ENCODE data around the gene ATXN7L3.
"Not testable (repeated sequence)": the region's sequence is repeated elsewhere in the genome, so short reads cannot be mapped to it uniquely, and the experiment has no call there.

DNA sequence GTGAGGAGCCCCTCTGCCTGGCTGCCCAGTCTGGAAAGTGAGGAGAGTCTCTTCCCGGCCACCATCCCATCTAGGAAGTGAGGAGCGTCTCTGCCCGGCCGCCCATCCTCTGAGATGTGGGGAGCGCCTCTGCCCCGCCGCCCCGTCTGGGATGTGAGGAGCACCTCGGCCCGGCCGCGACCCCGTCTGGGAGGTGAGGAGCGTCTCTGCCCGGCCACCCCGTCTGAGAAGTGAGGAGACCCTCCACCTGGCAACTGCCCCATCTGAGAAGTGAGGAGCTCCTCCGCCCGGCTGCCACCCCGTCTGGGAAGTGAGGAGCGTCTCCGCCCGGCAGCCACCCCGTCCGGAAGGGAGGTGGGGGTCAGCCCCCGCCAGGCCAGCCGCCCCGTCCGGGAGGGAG, 38.2 kb upstream of the ATXN7L3 start:
- TF ChIP-seq, protein P1, sequence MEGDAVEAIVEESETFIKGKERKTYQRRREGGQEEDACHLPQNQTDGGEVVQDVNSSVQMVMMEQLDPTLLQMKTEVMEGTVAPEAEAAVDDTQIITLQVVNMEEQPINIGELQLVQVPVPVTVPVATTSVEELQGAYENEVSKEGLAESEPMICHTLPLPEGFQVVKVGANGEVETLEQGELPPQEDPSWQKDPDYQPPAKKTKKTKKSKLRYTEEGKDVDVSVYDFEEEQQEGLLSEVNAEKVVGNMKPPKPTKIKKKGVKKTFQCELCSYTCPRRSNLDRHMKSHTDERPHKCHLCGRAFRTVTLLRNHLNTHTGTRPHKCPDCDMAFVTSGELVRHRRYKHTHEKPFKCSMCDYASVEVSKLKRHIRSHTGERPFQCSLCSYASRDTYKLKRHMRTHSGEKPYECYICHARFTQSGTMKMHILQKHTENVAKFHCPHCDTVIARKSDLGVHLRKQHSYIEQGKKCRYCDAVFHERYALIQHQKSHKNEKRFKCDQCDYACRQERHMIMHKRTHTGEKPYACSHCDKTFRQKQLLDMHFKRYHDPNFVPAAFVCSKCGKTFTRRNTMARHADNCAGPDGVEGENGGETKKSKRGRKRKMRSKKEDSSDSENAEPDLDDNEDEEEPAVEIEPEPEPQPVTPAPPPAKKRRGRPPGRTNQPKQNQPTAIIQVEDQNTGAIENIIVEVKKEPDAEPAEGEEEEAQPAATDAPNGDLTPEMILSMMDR (conservative IDR thresholded peaks at IDR 0.05), result not testable (repeated sequence)
- TF ChIP-seq ZFX (IDR thresholded peaks at IDR 0.05), result not testable (repeated sequence)

Measured in C4-2B (cell line).